Activated T-helper 1 cell treated with Interleukin-2 at 50 U/mL for 16 hours (primary cell): Measurements from ENCODE around the gene RSPO3.
A peak's percentile ranks its signal among the peaks of the same experiment; 100 is the strongest.

Source experiments
- DNase-seq: peaks from one replicate; pipeline ENCODE4 v3.0.0-alpha.2; 2020; ENCODE audit warnings: low read depth

The RSPO3 gene

GRCh38 chr6:127162836-127163235 lies 44.4 kb downstream of the RSPO3 start:
- no peak for DNase-seq

- no peak for DNase-seq
Observed at GRCh38 chr6:127164036-127164435, 45.6 kb downstream of the RSPO3 start.

GRCh38 chr6:127164565-127164964 lies 46.1 kb downstream of the RSPO3 start:
- DNase-seq: no peak

GRCh38 chr6:127173156-127173940 lies 54.9 kb downstream of the RSPO3 start:
- DNase-seq: no peak

- no peak for DNase-seq
Observed at GRCh38 chr6:127176146-127176545, 57.7 kb downstream of the RSPO3 start.

- no peak for DNase-seq
Observed at GRCh38 chr6:127177030-127177922, 58.8 kb downstream of the RSPO3 start.

- DNase-seq: no peak
Observed at GRCh38 chr6:127177923-127178231, 59.4 kb downstream of the RSPO3 start.

- DNase-seq: no peak
Observed at GRCh38 chr6:127178746-127179145, 60.3 kb downstream of the RSPO3 start.

GRCh38 chr6:127180426-127180825 lies 62.0 kb downstream of the RSPO3 start:
- no peak for DNase-seq

GRCh38 chr6:127182501-127182900 lies 64.0 kb downstream of the RSPO3 start:
- DNase-seq: no peak

- DNase-seq: no peak
Observed at GRCh38 chr6:127185437-127185995, 67.0 kb downstream of the RSPO3 start.

- DNase-seq: peak; percentile 3
Observed at GRCh38 chr6:127186889-127187288, 68.4 kb downstream of the RSPO3 start.

GRCh38 chr6:127188744-127189143 lies 70.3 kb downstream of the RSPO3 start:
- no peak for DNase-seq

- DNase-seq: no peak
Observed at GRCh38 chr6:127190552-127190951, 72.1 kb downstream of the RSPO3 start.

- DNase-seq: no peak
Observed at GRCh38 chr6:127191716-127192115, 73.2 kb downstream of the RSPO3 start.

GRCh38 chr6:127192911-127193541 lies 74.6 kb downstream of the RSPO3 start:
- no peak for DNase-seq

- DNase-seq: no peak
Observed at GRCh38 chr6:127195833-127196232, 77.4 kb downstream of the RSPO3 start.

GRCh38 chr6:127198549-127198948 lies 80.1 kb downstream of the RSPO3 start:
- DNase-seq: no peak

GRCh38 chr6:127199470-127199869 lies 81.0 kb downstream of the RSPO3 start:
- DNase-seq: no peak

GRCh38 chr6:127200114-127200513 lies 81.6 kb downstream of the RSPO3 start:
- DNase-seq: no peak

GRCh38 chr6:127201321-127201720 lies 82.8 kb downstream of the RSPO3 start:
- DNase-seq: no peak

- DNase-seq: no peak
Observed at GRCh38 chr6:127202676-127203075, 84.2 kb downstream of the RSPO3 start.

GRCh38 chr6:127204281-127204680 lies 85.8 kb downstream of the RSPO3 start:
- no peak for DNase-seq
